GM23248 (cell line): ENCODE data around the gene C2CD4A. TPM values are rescaled to one million over a fixed set of nuclear protein-coding genes. Genes with fewer than 3 reads are reported as not detected.
A peak's percentile ranks its signal among the peaks of the same experiment; 100 is the strongest.

ENCODE experiments used
- DNase-seq: peaks from one replicate; pipeline ENCODE4 v3.0.0-alpha.2; 2015
- H2AFZ ChIP-seq: fragments of 200-600 bp; sonication (generic); 2 replicates; pipeline ENCODE4 v1.6.1; 2016; ENCODE audit warnings: antibody characterized with exemption
- H3F3A ChIP-seq: fragments of 200-600 bp; sonication (generic); 2 replicates; pipeline ENCODE4 v1.6.1; 2016; ENCODE audit warnings: mild to moderate bottlenecking, antibody characterized with exemption, mixed run types; ENCODE audit not compliant: insufficient read depth
- H3K27ac ChIP-seq: fragments of 200-600 bp; sonication (generic); 2 replicates; pipeline ENCODE4 v1.5.1; 2016; ENCODE audit warnings: mild to moderate bottlenecking
- H3K27me3 ChIP-seq: fragments of 200-600 bp; sonication (generic); replicated peaks from 2 replicates; pipeline ENCODE4 v1.6.1; 2016; ENCODE audit warnings: mild to moderate bottlenecking; ENCODE audit not compliant: insufficient read depth
- H3K36me3 ChIP-seq: fragments of 200-600 bp; sonication (generic); 2 replicates; pipeline ENCODE4 v1.6.1; 2016; ENCODE audit warnings: low read depth, mild to moderate bottlenecking
- H3K4me1 ChIP-seq: fragments of 200-600 bp; sonication (generic); 2 replicates; pipeline ENCODE4 v1.6.1; 2016; ENCODE audit warnings: mild to moderate bottlenecking; ENCODE audit not compliant: insufficient read depth
- H3K4me2 ChIP-seq: fragments of 200-600 bp; sonication (generic); one replicate; pipeline ENCODE4 v1.6.1; 2016; ENCODE audit warnings: mild to moderate bottlenecking; ENCODE audit not compliant: unreplicated experiment
- H3K4me3 ChIP-seq: fragments of 200-600 bp; sonication (generic); 2 replicates; pipeline ENCODE4 v1.5.1; 2016; ENCODE audit warnings: mild to moderate bottlenecking
- H3K79me2 ChIP-seq: fragments of 200-600 bp; sonication (generic); 2 replicates; pipeline ENCODE4 v1.6.1; 2016; ENCODE audit warnings: mild to moderate bottlenecking; ENCODE audit not compliant: insufficient read depth
- H3K9ac ChIP-seq: fragments of 200-600 bp; sonication (generic); 2 replicates; pipeline ENCODE4 v1.6.1; 2016; ENCODE audit warnings: mild to moderate bottlenecking
- H3K9me2 ChIP-seq: fragments of 200-600 bp; sonication (generic); 2 replicates; pipeline ENCODE4 v1.6.1; 2016; ENCODE audit warnings: mixed run types, mild to moderate bottlenecking, moderate library complexity; ENCODE audit not compliant: insufficient read depth
- H3K9me3 ChIP-seq: fragments of 200-600 bp; sonication (generic); one replicate; pipeline ENCODE4 v1.6.1; 2017; ENCODE audit warnings: low read depth
- H4K20me1 ChIP-seq: fragments of 200-600 bp; sonication (generic); 2 replicates; pipeline ENCODE4 v1.6.0; 2016; ENCODE audit not compliant: insufficient read depth
- EZH2 ChIP-seq: fragments of 200-600 bp; sonication (generic); IDR thresholded peaks from 2 replicates; pipeline ENCODE4 v1.6.1; 2018; ENCODE audit warnings: antibody characterized with exemption, mild to moderate bottlenecking; ENCODE audit not compliant: insufficient read depth, poor library complexity, severe bottlenecking
- EZH2phosphoT487 ChIP-seq: fragments of 200-600 bp; sonication (generic); IDR thresholded peaks from 2 replicates; pipeline ENCODE4 v1.6.1; 2018; ENCODE audit warnings: antibody characterized with exemption, moderate library complexity, mild to moderate bottlenecking, low read depth; ENCODE audit not compliant: insufficient read depth
- WGBS, 2 experiments: methylation state at CpG; one replicate each; pipeline ENCODE4 v1.1.6; 2015 to 2017; ENCODE audit warnings: low lambda C conversion rate in 2 of 2, low coverage in 1 of 2; ENCODE audit errors: missing lambda C conversion rate in 2 of 2; 5-methylcytosine and 5-hydroxymethylcytosine counted together
- in situ Hi-C: fragments of 300-500 bp; cut with MboI; formaldehyde crosslinking; loops from 2 replicates; pipeline ENCODE4 v1.15.0; 2020
- polyA plus RNA-seq: library from polyadenylated mRNA; unstranded; fragments of >200 nt; fragmentation: Nextera tagmentation; extraction: Ambion mirVana; gene quantifications from 2 replicates; pipeline ENCODE4 v1.2.1, GENCODE V29; 2016
- total RNA-seq: library from RNA; depleted of rRNA; stranded (reverse); fragments of >200 nt; shearing (Covaris generic); gene quantifications from 2 replicates; pipeline ENCODE4 v1.2.3, GENCODE V29; 2014

The C2CD4A gene
- total and polyA plus RNA-seq, 2 experiments from 2014 or later, result not detected

DNA sequence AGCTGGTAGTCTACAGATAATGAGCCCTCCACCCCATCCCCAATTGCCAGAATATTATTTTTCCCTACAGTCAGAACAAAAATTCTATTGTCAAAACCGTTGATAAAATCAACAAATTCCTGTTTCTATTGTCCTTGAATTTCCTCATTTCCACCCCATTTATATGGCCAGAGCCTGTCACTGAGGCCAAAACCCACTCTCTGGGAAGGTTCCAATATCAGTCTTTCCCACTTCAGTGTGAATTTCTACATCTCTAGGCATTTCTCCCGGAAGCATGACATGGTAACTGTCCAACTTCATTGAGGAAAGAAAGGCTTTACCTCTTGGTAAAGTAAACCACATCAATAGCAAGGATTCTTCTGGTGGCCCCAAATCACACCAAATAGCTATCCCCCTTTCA lies 41.6 kb downstream of the C2CD4A start:
- Histone ChIP-seq H2AFZ (no peak overlapping the region), H3K4me2 (no peak overlapping the region), H3K4me3 (no peak overlapping the region), H3K4me1 (peaks cover 34% of the 10 kb centered on the region), H3K9me3 (no peaks in the 10 kb centered on the region), H3K36me3 (no peaks in the 10 kb centered on the region), H4K20me1 (no peaks in the 10 kb centered on the region), H3K9me2 (no peaks in the 10 kb centered on the region), H3K79me2 (no peaks in the 10 kb centered on the region), H3F3A (peaks cover 24% of the 10 kb centered on the region), H3K27me3 (no peaks in the 10 kb centered on the region), H3K9ac (no peak overlapping the region), H3K27ac (no peak overlapping the region)
- TF ChIP-seq EZH2phosphoT487, result no peak
- no peak for TF ChIP-seq EZH2
- DNase-seq, result no peak
- in situ Hi-C loops, result no loop called here
- WGBS, 2 experiments, result 74 to 80% methylated on average over 2 of the region's 2 CpGs

DNA sequence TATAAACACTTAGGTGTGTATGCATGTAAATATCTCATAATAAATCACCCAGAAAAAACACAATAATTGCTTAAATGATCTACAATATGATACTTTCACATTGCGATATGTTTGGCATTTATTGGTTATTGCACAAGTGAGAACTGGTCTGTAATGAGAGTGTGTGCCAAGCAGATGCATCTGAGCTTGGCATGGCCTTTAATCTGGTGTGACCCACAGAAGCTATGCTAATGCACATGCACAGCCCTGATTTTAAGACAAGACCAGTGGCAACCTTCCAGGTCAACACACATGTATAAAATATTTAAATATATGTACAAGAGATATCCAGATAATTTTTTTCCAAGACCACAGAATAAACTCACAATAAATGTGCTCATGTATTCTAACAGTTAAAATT lies 42.7 kb downstream of the C2CD4A start:
- Histone ChIP-seq H3K79me2 (no peaks in the 10 kb centered on the region), H3K4me2 (no peak overlapping the region), H3K9me2 (no peaks in the 10 kb centered on the region), H3K9ac (no peak overlapping the region), H3K27me3 (no peaks in the 10 kb centered on the region), H2AFZ (no peak overlapping the region), H4K20me1 (no peaks in the 10 kb centered on the region), H3K4me1 (peaks cover 34% of the 10 kb centered on the region), H3K36me3 (no peaks in the 10 kb centered on the region), H3K4me3 (no peak overlapping the region), H3F3A (peaks cover 24% of the 10 kb centered on the region), H3K27ac (peak overlapping the region; percentile 51), H3K9me3 (no peaks in the 10 kb centered on the region)
- in situ Hi-C loops, result no loop called here
- 14 to 15% methylated on average over 1 of the region's 1 CpG for WGBS, 2 experiments
- DNase-seq, result peak; percentile 15
- TF ChIP-seq EZH2, result no peak
- TF ChIP-seq EZH2phosphoT487, result no peak

DNA sequence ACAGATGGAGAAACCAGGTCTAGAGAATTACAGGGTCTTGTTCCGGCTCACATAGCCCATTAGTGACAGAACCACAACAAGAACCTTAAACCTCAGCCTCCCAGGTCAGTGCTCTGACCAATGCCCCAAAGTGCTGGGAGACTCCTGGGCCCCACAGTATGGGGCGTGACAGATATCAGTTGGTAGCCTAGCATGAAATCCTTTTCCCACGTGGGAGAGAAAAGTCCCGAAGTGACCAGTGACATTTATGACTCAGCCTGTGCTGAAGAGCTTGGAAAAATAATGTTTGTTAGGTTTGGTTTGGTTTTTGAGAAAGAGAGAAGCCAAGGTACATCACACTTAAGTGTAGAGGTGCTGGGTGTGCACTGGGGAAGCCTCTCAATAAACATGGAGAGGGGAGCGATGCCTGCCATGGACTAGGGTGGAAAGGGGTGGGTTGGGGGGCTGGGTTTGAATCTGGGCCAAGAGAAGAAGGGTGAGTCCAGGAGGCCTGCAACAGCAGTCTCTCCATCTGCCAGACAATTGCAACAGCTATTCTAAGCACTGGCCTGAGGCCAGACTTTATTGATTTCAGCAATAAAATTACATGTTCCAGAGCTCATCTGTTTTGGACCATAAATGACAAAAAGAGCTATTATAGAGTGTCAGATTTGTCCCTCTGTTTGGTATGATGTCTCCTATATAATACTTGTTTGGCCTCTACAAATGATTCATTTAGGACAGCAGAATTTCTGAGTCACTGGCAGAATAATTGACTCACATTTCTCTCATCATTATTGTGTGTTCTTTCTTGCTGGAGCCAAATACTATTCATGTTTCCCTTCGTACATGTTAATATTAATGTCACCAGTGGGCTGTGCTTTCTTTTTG lies 43.4 kb downstream of the C2CD4A start:
- Histone ChIP-seq H3K9ac (peak overlapping the region; percentile 2; the same call in 1 of the 2 replicates), H3K36me3 (no peaks in the 10 kb centered on the region), H3K9me2 (no peaks in the 10 kb centered on the region), H4K20me1 (no peaks in the 10 kb centered on the region), H3K4me3 (peak overlapping the region; percentile 8; the same call in 1 of the 2 replicates), H3F3A (peaks cover 24% of the 10 kb centered on the region), H3K27me3 (no peaks in the 10 kb centered on the region), H2AFZ (no peak overlapping the region), H3K27ac (peak overlapping the region; percentile 51), H3K79me2 (no peaks in the 10 kb centered on the region), H3K4me1 (peaks cover 34% of the 10 kb centered on the region), H3K9me3 (no peaks in the 10 kb centered on the region), H3K4me2 (peak overlapping the region; percentile 22)
- in situ Hi-C loops, result no loop called here
- no peak for TF ChIP-seq EZH2
- TF ChIP-seq EZH2phosphoT487, result no peak
- WGBS, 2 experiments, result 15 to 26% methylated on average over 5 to 6 of the region's 6 CpGs
- DNase-seq, result peak; percentile 89

DNA sequence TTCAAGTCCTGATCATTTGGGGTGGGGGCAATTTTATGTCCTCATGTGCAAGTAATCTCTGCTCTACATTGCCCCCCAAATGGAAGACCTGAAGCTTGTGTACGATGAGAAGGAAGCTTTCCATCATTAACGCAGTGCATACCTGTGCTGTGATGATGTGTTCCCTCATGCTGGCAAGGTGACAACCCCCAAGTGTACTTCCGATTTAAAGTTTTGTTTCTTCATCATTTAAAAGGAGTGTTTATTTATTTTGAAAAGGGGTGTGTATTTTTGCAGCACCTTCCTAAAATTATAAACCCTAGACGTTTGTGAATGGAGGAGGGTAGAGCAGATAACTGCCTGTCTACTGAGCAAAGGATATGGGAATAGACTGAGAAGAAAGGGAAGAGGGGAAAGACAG lies 45.3 kb downstream of the C2CD4A start:
- TF ChIP-seq EZH2phosphoT487 (no peak), EZH2 (no peak)
- Histone ChIP-seq H3K9me3 (no peaks in the 10 kb centered on the region), H4K20me1 (no peaks in the 10 kb centered on the region), H3K27me3 (no peaks in the 10 kb centered on the region), H3K4me3 (no peak overlapping the region), H3K4me1 (peaks cover 34% of the 10 kb centered on the region), H3K79me2 (no peaks in the 10 kb centered on the region), H3K4me2 (no peak overlapping the region), H3K9ac (no peak overlapping the region), H2AFZ (no peak overlapping the region), H3K36me3 (no peaks in the 10 kb centered on the region), H3K27ac (no peak overlapping the region), H3F3A (peaks cover 24% of the 10 kb centered on the region), H3K9me2 (no peaks in the 10 kb centered on the region)
- no peak for DNase-seq
- WGBS, 2 experiments, result 65 to 67% methylated on average over 4 of the region's 4 CpGs
- in situ Hi-C loops, result no loop called here
